HCEC 1CT (cell line): ENCODE measurements around the gene WWTR1.

Source experiments
- DNase-seq: peaks from one replicate; pipeline ENCODE4 v3.0.0-alpha.2; 2017

WWTR1 gene

DNA sequence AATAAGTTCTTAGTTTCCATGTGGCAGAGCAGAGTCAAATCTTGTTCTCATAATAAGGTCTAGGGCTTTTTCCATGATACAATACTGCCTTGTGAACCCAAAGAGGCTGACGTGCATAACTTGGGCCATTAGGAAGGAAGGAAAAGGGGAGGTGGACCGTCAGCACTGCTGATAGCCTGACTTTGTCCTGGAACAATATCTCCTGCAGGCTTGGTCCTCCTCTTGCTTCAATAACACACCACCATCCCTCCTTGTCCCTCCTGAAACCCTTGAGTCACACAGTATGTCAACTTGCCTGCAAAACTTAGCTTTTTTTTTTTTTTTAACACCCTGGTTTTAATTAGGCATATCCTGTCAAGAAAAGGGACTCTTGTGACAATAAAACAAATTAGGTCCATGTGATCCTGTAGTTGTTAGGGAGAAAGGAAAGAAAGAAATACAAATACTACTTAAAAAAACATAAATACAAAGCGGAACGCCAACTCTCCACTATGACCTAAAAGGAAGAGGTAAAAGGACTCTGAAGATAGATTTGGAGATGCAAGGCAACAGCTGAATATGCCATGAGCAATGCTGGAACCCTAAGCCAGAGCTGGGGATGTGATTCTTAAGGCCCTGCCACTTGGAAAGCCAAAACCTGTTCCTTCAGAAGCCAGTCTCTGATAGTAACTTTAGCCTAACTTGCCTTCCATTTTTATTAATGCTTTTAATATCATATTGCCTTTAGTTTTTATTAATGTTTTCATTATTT, 67.0 kb downstream of the WWTR1 start:
- DNase-seq: no peak

DNA sequence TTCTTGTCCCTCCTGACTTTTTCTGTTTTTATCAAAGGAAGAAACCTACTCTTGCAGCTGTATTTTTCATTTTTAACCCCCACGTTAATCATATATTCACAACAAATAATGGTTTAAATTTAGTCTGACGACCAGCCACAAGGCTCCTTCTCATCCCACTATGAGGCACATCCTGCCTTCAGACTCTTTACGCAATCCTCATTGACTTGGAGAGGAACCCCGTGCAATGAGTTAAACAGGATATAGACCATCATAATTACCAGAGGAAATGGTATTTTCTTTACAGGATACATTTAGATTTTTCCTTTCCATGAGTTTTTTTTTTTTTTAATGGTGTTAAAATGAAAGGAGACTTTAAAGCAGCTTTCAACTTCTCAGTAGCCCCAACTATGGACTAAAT, 68.5 kb downstream of the WWTR1 start:
- peak; percentile 81 for DNase-seq

DNA sequence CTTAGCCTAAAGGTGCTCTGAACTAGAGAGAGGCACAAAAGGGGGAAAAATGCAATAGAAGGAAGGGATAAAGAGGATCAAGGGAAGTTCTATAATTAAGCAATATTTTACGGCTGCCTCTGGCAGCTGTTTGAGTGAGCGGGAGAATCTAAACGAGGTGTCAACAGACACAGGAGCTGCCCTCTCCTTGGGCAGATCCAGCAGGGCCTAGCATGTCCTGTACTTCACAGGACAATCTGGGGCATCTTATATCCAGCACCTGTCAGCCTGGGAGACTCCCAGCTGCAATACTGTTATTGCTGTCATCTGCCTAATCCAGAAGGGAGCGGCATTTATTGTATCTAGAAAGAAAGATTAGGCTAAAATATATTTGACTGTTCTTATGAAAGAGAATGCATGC, 68.9 kb downstream of the WWTR1 start:
- DNase-seq: no peak

DNA sequence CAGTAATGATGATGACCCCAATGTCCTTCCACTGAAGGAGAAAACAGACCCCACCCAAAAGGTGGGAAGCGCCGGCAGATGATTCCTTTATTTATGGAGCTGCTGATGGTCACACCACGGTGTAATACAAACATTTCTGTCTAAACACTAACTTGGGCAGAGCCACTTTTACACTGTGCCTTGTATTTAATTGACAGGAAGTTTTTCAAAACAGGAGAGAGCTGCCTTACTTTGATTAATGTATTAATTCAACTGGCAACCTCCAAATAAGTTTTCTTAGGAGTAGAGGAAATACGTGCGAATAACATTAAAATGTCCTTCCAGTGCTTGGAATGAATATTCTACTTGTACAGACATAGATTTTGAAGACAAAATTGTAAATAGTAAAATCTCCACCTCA, 70.4 kb downstream of the WWTR1 start:
- no peak for DNase-seq

DNA sequence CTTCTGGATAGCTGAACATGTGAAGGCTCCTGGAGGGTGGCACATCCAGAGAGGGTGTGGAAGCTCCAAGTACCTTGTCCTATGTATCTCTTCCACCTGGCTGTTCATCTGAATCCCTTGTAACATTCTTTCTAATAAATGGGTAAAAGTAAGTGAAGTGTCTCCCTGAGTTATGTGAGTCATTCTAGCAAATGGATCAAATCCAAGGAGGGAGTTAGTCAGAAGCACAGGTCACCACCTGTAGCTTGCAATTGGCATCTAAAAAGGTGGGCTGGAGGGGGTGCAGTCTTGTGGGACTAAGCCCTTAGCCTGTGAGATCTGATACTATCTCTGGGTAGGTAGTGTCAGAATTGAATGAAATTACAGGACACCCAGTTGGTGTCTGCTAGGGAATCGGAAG, 71.0 kb downstream of the WWTR1 start:
- peak; percentile 53 for DNase-seq

DNA sequence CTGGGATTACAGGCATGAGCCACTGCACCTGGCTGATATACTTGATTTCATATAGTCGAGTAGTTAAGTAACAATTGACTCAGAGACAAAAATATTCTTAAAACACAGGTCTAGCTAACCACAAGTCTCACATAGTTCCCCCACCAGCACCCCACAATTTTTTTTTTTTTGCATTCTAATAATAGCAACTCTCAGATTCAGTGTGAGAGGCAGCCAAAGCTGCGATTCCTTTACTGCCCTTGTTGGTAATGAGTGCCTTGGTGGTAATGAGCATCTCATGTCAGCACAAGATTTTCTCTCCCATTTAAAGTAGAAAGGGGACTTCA, 72.5 kb downstream of the WWTR1 start:
- peak; percentile 71 for DNase-seq

DNA sequence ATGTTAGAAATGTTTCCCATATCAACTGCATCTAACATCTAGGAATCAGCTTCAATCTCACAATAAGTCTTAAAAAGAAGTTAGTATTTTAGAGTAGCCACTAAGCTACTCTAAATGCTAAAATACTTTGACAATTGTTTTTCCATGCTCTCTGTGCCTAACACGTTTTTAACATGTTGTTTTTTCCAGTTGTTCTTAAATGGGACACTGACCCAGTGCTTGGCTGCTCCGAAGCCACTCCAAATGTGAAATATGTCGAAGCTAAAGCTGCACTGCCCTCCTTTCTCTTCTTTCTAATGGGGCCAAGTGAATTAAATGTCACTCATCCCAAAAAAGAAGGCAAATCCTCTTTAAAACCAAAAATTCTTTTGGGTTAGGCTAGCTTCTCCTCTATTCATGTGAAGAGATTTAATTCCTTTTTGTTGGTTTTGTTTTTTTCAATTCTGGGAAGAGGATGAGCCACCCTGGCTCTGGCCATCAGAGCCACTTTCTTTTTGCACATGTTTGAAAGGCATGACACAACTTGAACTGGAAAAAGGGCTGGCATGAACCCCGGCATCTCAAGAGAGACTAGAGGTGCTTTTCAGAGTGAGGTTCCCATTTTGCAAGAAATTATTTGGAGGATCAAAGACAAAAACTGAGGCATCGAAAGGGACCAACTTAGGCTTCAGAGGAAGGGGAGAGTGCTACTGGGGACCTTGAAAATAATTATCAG, 73.7 kb downstream of the WWTR1 start:
- no peak for DNase-seq

DNA sequence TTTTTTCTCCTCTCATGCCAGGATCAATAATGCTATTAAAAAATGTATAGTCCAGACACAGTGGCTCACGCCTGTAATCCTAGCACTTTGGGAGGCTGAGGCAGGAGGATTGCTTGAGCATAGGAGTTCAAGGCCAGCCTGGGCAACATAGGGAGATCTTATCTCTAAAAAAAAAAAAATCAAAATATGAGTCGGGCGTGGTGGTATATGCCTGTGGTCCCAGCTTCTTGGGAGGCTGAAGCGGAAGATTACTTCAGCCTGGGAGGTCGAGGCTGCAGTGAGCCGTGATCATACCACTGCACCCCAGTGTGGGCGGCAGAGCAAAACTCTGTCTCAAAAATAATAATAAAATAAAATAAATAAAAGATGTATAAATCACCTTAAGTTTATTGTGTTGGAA, 75.4 kb downstream of the WWTR1 start:
- DNase-seq: no peak

DNA sequence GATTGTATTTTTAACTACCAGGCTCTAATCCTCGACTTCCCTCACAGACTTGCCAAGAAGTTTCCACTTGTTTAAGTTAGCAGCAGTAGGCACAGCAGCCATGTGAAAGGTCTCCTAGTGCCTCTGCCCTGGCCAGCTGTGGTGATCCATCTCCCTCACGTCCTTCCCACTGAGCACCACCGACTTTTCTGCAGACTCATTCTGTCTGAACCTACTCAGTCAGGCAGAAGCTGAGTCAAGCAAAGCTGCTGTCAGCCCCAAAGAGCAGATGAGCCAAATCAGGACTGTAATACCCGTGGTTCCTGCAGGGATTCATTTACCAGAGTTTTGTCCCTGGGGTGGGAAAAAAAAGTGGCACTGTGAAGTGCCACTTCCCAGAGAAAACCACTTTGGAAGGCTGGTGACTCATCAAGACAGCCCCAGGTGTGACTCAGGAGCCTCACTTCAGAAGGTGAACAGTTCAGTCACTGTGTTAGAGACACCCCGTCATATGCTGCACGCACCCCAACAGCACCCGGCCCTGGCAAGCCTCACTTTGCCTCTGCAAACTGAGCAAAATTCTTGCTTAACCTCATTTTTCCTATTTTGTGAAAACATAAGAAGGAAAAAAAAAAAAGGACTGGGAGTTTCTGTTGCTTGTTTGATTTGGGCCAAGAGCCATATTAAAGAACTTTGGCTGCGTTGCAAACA, 76.0 kb downstream of the WWTR1 start:
- DNase-seq: peak; percentile 84

DNA sequence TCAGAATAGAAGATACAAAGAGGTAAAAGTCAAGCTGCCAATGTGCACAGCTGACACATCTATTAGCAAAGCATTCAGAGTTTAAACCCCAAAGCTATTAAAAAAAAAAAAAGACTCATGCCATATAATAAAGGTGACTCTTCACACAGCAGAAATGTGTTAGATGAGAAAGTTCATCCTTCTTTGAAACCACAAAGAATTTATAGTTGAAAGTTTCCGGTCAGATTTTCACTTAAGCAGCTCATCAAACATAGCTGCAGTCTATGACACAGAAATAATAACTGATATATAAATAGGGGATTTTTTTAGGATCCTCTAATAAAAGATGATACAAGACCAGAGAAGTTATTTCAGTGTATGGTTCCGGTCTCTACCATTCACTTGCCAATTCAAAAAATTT, 76.6 kb downstream of the WWTR1 start:
- peak; percentile 61 for DNase-seq

DNA sequence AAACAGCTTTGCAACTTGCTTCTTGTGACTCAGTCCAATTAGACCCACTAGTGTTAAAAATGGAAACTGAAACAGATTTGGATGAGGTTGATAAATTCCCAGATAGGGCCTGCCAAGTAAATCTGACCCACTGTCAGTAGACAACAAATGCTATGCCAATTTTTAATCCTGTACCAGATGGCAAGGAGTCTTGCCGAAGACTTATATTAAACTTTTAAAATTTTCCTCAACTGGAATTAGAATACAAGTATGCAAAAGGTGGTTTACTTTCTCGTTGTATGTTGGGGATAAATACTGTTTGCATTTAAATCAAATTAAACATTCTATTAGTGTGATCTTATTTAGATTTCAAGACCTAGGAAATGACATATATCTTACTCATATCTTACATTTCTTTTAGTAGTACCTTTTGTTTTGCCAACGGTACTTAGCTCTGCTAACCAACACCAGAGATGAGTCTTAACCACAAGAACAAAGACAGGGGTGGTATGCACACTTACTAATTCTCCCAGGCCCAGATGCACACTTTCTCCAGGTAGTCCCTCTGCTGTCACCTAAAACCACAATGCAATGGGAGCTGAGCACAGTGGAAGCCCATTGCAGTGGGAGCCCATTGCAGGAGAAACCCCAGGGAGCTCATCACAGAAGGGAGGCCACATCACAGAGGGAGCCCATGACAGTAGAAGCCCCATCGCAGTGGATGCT, 77.8 kb downstream of the WWTR1 start:
- DNase-seq: peak; percentile 87

DNA sequence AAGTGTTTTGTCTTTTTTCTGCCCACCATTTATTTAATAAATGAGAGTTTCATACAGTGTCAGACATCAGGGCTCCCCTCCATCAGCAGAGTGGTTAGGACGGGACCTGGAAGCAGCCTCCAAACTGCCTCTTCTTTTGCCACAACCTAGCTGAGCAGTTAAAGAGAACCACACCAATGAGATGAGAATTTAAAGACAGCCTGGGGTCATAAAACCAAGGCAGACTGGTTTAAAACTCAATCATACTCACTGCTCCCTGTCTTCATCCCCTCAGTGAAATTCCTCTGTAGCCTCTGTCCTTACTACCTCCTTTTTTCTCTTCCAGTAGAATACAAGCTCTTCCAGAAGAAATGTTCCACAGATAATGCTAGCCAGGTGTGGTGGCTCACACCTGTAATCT, 78.7 kb downstream of the WWTR1 start:
- DNase-seq: no peak

DNA sequence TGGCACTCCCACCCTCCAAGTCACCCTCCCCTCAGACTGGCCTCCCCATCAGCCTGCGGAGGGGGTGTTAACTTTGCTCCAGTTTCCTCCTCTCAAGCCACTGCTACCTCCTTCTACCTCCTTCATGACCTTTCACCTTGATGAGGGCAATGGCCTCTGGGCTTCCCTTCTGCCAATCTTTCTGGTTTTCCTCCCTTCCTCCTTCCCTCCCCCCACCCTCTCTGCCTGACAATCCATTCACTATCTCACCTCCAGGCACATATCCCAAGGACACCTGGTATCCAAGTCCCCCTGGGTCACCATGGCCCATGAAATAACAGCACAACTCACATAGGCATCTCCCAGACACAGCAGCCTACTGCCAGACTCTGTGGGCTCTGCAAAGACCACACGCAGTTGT, 80.0 kb downstream of the WWTR1 start:
- no peak for DNase-seq

DNA sequence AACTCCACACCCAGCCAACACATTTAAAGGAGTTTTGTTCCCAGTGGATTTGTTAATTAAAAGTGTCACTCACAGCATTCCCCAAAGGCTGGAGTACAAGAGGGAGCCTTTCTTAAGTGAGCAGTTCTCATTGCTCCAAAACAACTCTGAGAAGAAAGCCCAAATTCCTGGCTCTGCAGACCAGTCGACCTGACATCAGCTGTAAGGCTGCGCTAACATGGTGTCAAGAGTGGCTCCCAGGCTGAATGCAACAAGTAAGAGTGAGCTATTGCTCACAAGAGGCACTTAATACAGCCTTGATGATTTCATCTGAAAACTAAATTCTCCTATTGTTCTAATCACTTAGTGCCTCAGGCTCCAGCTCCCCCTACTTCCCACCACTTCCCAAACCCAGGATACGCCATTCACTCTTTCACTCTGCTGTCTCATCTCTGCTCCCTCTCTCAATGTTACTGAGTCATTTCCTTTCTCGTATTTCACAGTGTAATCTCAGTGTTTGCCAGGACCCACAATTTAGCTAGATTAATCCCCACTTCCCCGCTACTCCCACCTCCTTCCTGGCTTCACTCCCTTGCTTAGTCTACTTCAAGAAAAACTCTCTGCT, 81.8 kb downstream of the WWTR1 start:
- DNase-seq: peak; percentile 98

DNA sequence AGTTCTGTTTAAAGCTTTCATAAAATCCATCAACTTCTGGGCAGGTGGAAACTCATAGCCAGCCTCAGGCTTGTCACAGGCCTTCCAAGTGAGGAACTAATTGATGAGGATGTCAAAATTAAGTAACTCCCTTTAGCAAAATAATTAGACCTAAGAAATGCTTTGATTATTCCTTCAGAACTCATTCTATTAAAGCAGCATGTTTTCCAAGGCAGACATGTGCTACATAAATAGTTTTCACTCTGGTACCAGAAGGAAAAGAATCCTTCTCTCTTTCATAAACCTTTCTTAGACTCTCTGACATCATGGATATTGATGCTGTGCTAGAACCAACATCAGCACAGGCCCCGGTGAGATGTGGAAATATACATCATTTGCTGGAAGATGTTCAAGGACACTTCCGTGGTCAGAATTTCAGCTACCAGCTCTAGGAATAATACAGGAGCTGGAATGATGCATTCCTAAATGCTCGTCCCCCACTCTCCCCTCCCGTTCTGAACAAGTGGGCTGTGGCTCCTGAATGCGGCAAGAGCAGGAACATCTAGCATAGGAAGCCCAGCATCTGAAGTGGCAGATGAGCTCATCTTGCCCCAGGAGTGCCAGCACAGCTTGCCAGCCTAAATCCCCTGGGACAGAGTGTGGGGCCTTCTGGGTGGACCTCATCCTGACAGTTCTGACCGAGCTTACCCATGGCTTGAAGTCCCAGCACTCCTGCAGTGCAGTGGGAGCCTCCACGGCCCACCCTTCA, 82.4 kb downstream of the WWTR1 start:
- peak; percentile 87 for DNase-seq

DNA sequence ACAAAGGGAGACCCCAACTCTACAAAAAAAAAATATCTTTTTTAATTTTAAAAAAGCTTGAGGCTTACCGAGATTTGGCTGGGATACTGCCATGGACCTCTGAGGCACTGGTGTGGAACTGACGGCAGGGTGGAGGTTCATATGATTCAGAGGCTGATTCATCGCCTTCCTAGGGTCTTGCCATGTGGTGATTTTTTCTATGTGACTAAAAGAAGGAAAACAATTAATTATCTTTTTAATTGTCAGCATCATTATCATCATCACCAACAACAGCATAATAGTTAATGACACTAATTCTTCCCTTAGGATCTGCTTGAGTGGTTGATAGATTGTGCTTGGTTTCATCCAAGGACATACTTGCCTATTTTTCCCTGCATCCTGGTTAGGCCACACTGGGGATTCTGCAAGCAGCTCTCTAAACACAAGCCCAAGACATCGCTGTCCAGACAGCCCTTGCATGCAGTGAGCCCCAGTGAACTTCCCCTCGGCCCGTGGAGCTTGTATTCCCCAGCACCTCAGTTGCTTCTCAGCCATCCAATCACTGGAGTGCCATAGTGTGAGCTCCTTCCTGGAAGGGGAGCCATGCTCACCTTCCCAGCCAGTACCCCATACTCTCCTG, 84.9 kb downstream of the WWTR1 start:
- peak; percentile 84 for DNase-seq

DNA sequence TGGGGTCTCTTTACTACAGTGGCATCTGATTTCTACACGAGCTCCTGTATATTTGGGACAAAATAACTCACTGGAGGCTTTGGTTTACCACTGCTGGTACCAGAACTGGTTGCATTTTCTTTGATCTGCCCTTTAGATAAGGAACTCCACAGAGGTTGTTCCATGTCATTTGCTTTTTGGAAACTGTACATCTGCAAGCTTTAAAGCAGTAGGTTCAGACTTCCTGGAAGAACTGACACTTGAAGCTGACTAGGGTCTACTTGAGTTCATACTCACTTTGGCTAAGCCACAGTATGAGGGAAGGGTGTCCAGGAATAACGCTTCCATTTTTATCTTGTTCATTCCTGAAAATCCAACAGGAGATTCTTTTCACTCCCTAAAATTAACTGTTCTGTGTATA, 86.4 kb downstream of the WWTR1 start:
- no peak for DNase-seq

DNA sequence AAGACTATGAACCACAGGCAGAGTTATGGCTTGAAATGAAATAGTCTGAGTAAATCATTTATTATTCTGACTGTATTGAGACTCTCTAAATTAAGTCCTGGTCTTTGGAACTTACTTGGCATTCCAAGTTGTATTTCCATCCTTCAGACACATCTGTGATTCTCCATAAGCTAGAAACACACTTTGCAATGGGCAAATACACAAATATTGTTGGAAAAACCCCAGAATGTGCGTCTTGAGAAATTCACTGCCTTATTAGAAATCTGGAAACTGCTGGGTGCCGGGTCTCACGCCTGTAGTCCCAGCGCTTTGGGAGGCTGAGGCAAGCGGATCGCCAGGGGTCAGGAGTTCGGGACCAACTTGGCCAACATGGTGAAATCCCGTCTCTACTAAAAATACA, 87.8 kb downstream of the WWTR1 start:
- no peak for DNase-seq

DNA sequence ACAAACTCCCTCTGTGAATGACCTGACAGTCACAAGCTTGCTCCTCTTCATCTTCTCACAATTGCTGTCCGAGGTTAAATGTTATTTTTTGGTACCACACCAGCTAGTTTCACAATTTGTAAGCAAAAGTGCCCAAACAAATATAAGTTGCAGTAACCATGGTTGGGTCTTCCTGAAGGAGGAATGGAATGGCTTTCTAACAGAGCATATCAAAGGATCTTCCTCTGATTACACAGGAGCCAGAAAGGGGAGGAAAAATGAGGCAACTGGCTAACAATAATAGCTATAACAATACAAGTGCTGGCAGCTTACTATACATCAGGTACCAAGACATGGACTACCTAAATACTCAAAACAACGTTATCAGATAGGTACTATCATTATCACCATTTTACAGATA, 90.4 kb downstream of the WWTR1 start:
- no peak for DNase-seq

DNA sequence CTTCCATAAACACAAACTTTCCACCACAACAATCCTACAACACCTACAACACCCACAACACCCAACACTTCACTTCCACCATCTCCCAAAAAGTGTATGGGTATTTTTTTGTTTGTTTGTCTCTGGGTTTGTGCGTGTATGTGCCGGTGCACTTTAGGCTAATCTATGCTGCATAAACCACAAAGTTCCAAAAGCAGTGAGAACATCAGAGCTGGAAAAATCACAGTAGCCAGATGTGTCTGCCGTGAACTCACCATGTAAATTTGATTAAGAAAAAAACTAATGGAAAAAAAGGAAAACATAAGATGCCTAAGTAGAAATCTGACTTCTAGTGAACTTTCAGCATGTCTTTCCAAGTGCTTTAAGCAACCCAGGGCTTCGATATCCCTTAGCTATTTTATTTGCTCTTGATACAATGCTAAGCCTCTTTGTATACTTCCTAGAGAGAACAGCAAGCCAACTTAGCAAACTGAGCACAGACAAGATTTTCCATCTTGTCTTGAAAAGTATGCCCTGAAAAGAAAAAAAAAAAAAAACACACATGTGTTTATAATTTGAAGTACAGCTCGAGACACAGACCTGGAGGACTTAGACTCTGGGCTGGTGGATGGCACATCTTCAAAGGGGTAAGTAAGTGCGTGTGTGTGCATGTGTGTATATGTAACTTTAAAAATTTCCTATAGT, 91.4 kb downstream of the WWTR1 start:
- no peak for DNase-seq

DNA sequence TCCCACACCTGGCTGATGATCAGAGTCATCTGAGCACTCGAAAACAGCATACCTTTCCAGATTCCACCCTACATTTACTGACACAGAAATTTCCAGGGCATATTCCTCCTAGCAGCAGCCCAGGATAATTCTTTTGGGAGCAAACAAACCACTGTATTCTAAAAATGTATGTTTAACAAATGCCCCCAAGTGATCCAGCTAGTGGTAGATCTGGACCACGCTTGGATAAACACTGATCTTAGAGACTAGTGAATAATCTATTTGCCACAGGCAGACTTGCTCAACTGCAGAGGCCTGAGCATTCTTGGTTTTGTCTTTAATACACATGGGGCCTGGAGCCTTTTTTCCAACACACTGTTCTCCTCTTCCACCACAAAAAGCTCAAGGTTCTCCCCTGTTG, 93.7 kb downstream of the WWTR1 start:
- no peak for DNase-seq
